HG03135 (cell line): Measurements from ENCODE around the gene MAP4K3.
"Not testable (repeated sequence)": the region's sequence is repeated elsewhere in the genome, so short reads cannot be mapped to it uniquely, and the experiment has no call there.

Experiments used
- ATAC-seq: cut with Tn5 transposase; IDR thresholded peaks from one replicate; pipeline ENCODE4 v1.9.1; 2021; ENCODE audit warnings: mild to moderate bottlenecking, moderate library complexity; ENCODE audit not compliant: unreplicated experiment

The MAP4K3 gene

GRCh38 chr2:39244963-39245625 is 192.0 kb downstream of the MAP4K3 start:
- not testable (repeated sequence) for ATAC-seq

- ATAC-seq = not testable (repeated sequence)
Observed at GRCh38 chr2:39244241-39244862, 192.7 kb downstream of the MAP4K3 start.

- ATAC-seq = no peak
Observed at GRCh38 chr2:39243469-39244123, 193.5 kb downstream of the MAP4K3 start, which contains the start of gene CDKL4. Gene CDKL4 (minus strand): TSS chr2:39243970.

- no peak for ATAC-seq
Observed at GRCh38 chr2:39241588-39241987, 195.5 kb downstream of the MAP4K3 start.

- no peak for ATAC-seq
Observed at GRCh38 chr2:39240758-39241157, 196.3 kb downstream of the MAP4K3 start.

- ATAC-seq = no peak
Observed at GRCh38 chr2:39234754-39235153, 202.3 kb downstream of the MAP4K3 start.

- no peak for ATAC-seq
Observed at GRCh38 chr2:39232141-39232540, 204.9 kb downstream of the MAP4K3 start.

- ATAC-seq = peak; percentile 21
Observed at GRCh38 chr2:39228413-39229209, 208.5 kb downstream of the MAP4K3 start.

- peak; percentile 87 for ATAC-seq
Observed at GRCh38 chr2:39227628-39228412, 209.3 kb downstream of the MAP4K3 start.

- ATAC-seq = no peak
Observed at GRCh38 chr2:39225567-39225966, 211.5 kb downstream of the MAP4K3 start.

- no peak for ATAC-seq
Observed at GRCh38 chr2:39223909-39224308, 213.2 kb downstream of the MAP4K3 start.

- no peak for ATAC-seq
Observed at GRCh38 chr2:39221459-39221858, 215.6 kb downstream of the MAP4K3 start.

- ATAC-seq = no peak
Observed at GRCh38 chr2:39220136-39220535, 216.9 kb downstream of the MAP4K3 start.

- ATAC-seq = no peak
Observed at GRCh38 chr2:39218391-39218790, 218.7 kb downstream of the MAP4K3 start.

- no peak for ATAC-seq
Observed at GRCh38 chr2:39217192-39217550, 219.9 kb downstream of the MAP4K3 start.

- no peak for ATAC-seq
Observed at GRCh38 chr2:39216346-39217191, 220.5 kb downstream of the MAP4K3 start.

GRCh38 chr2:39215545-39215944 is 221.5 kb downstream of the MAP4K3 start:
- no peak for ATAC-seq

GRCh38 chr2:39213015-39213414 is 224.1 kb downstream of the MAP4K3 start:
- ATAC-seq = no peak

GRCh38 chr2:39210846-39211245 is 226.2 kb downstream of the MAP4K3 start:
- ATAC-seq = no peak

- no peak for ATAC-seq
Observed at GRCh38 chr2:39203382-39203781, 233.7 kb downstream of the MAP4K3 start.
